ENCODE data around the gene CHSY1.
A peak's percentile ranks its signal among the peaks of the same experiment; 100 is the strongest.

CHSY1 gene

GRCh38 chr15:101151288-101151687, 100.6 kb downstream of the CHSY1 start:
- no peak for DNase-seq (ENCODE audit: low read depth)

- no peak for DNase-seq (ENCODE audit: low read depth)
These were observed 101.2 kb downstream of the CHSY1 start for GRCh38 chr15:101150723-101151040.

- no peak for DNase-seq (ENCODE audit: low read depth)
These were observed 101.8 kb downstream of the CHSY1 start for GRCh38 chr15:101149864-101150722.

GRCh38 chr15:101148881-101149664, 102.8 kb downstream of the CHSY1 start:
- peak; percentile 59 for DNase-seq (ENCODE audit: low read depth)

- no peak for DNase-seq (ENCODE audit: low read depth)
These were observed 103.5 kb downstream of the CHSY1 start for GRCh38 chr15:101148166-101148880.

GRCh38 chr15:101147181-101147580, 104.7 kb downstream of the CHSY1 start:
- DNase-seq (ENCODE audit: low read depth): no peak

- DNase-seq (ENCODE audit: low read depth): no peak
These were observed 105.6 kb downstream of the CHSY1 start for GRCh38 chr15:101146118-101146702.

- DNase-seq (ENCODE audit: low read depth): peak; percentile 54
These were observed 106.5 kb downstream of the CHSY1 start for GRCh38 chr15:101145362-101145761.

GRCh38 chr15:101143321-101143720, 108.5 kb downstream of the CHSY1 start:
- DNase-seq (ENCODE audit: low read depth): no peak

- no peak for DNase-seq (ENCODE audit: low read depth)
These were observed 109.1 kb downstream of the CHSY1 start for GRCh38 chr15:101142711-101143110.

- DNase-seq (ENCODE audit: low read depth): no peak
These were observed 109.8 kb downstream of the CHSY1 start for GRCh38 chr15:101141926-101142527.

GRCh38 chr15:101140697-101141065, 111.2 kb downstream of the CHSY1 start:
- no peak for DNase-seq (ENCODE audit: low read depth)

- no peak for DNase-seq (ENCODE audit: low read depth)
These were observed 111.7 kb downstream of the CHSY1 start for GRCh38 chr15:101139986-101140696.

- DNase-seq (ENCODE audit: low read depth): peak; percentile 58
These were observed 112.7 kb downstream of the CHSY1 start for GRCh38 chr15:101138913-101139880.

GRCh38 chr15:101138086-101138660, 113.7 kb downstream of the CHSY1 start:
- DNase-seq (ENCODE audit: low read depth): no peak

- no peak for DNase-seq (ENCODE audit: low read depth)
These were observed 114.4 kb downstream of the CHSY1 start for GRCh38 chr15:101137312-101137940.

GRCh38 chr15:101136381-101137268, 115.2 kb downstream of the CHSY1 start:
- no peak for DNase-seq (ENCODE audit: low read depth)

GRCh38 chr15:101135532-101136166, 116.2 kb downstream of the CHSY1 start:
- no peak for DNase-seq (ENCODE audit: low read depth)
